HL-60/S4 (cell line): ENCODE data around the gene GUK1.

Source experiments
- in situ Hi-C: fragments of 300-500 bp; cut with MboI; formaldehyde crosslinking; loops from 2 replicates; pipeline ENCODE4 v1.14.3; 2022; ENCODE audit warnings: low sequenced_read_pairs

Gene GUK1

GRCh38 chr1:228123505-228123904 is 16.6 kb upstream of the GUK1 start:
- in situ Hi-C loops, result no loop called here

- in situ Hi-C loops, result no loop called here
Measured at GRCh38 chr1:228125185-228125584, 14.9 kb upstream of the GUK1 start.

GRCh38 chr1:228131766-228132165 is 8.3 kb upstream of the GUK1 start:
- in situ Hi-C loops, result no loop called here

GRCh38 chr1:228134591-228134990 is 5.5 kb upstream of the GUK1 start:
- in situ Hi-C loops, result no loop called here

GRCh38 chr1:228136901-228137300 is 3.2 kb upstream of the GUK1 start:
- in situ Hi-C loops, result no loop called here

- in situ Hi-C loops, result no loop called here
Measured at GRCh38 chr1:228139406-228139930, 611 bp upstream of the GUK1 start.

- in situ Hi-C loops, result no loop called here
Measured at GRCh38 chr1:228140724-228141225, 696 bp downstream of the GUK1 start.

- in situ Hi-C loops, result no loop called here
Measured at GRCh38 chr1:228141226-228142044, 1.4 kb downstream of the GUK1 start.

- in situ Hi-C loops, result no loop called here
Measured at GRCh38 chr1:228142155-228142691, 2.1 kb downstream of the GUK1 start.

- in situ Hi-C loops, result no loop called here
Measured at GRCh38 chr1:228142701-228143136, 2.6 kb downstream of the GUK1 start.

GRCh38 chr1:228143480-228144192 is 3.6 kb downstream of the GUK1 start:
- in situ Hi-C loops, result no loop called here

- in situ Hi-C loops, result no loop called here
Measured at GRCh38 chr1:228144193-228144992, 4.3 kb downstream of the GUK1 start.

GRCh38 chr1:228144993-228145343 is 4.9 kb downstream of the GUK1 start:
- in situ Hi-C loops, result no loop called here

- in situ Hi-C loops, result no loop called here
Measured at GRCh38 chr1:228145463-228146416, 5.7 kb downstream of the GUK1 start.

GRCh38 chr1:228146417-228147150 is 6.5 kb downstream of the GUK1 start:
- in situ Hi-C loops, result no loop called here

GRCh38 chr1:228147151-228147693 is 7.1 kb downstream of the GUK1 start:
- in situ Hi-C loops, result no loop called here

- in situ Hi-C loops, result no loop called here
Measured at GRCh38 chr1:228147768-228148167, 7.7 kb downstream of the GUK1 start.

- in situ Hi-C loops, result no loop called here
Measured at GRCh38 chr1:228148196-228148861, 8.2 kb downstream of the GUK1 start.
